HG03378 (cell line): Measurements from ENCODE around the gene HRH2.
"Not testable (repeated sequence)": the region's sequence is repeated elsewhere in the genome, so short reads cannot be mapped to it uniquely, and the experiment has no call there.

Experiments used
- ATAC-seq: cut with Tn5 transposase; IDR thresholded peaks from one replicate; pipeline ENCODE4 v1.9.1; 2021; ENCODE audit warnings: mild to moderate bottlenecking, moderate library complexity; ENCODE audit not compliant: unreplicated experiment

The HRH2 gene

GRCh38 chr5:175657593-175658271, at the start of gene HRH2:
HRH2 (plus strand) TSS chr5:175658071; CDS start chr5:175683234, 25,163 bp downstream.
- ATAC-seq: no peak

GRCh38 chr5:175609526-175609925, 48.3 kb upstream of the HRH2 start:
- ATAC-seq: no peak

- no peak for ATAC-seq
Measured at GRCh38 chr5:175610381-175610780, 47.5 kb upstream of the HRH2 start.

GRCh38 chr5:175610898-175611297, 47.0 kb upstream of the HRH2 start:
- ATAC-seq: no peak

GRCh38 chr5:175614223-175614815, 43.6 kb upstream of the HRH2 start:
- no peak for ATAC-seq

- no peak for ATAC-seq
Measured at GRCh38 chr5:175614861-175615260, 43.0 kb upstream of the HRH2 start.

- ATAC-seq: no peak
Measured at GRCh38 chr5:175616083-175616482, 41.8 kb upstream of the HRH2 start.

GRCh38 chr5:175616527-175616926, 41.3 kb upstream of the HRH2 start:
- ATAC-seq: not testable (repeated sequence)

- ATAC-seq: no peak
Measured at GRCh38 chr5:175617447-175617846, 40.4 kb upstream of the HRH2 start.

GRCh38 chr5:175620527-175620926, 37.3 kb upstream of the HRH2 start:
- ATAC-seq: no peak

- ATAC-seq: no peak
Measured at GRCh38 chr5:175621971-175622370, 35.9 kb upstream of the HRH2 start.

GRCh38 chr5:175623088-175623487, 34.8 kb upstream of the HRH2 start:
- ATAC-seq: no peak

- no peak for ATAC-seq
Measured at GRCh38 chr5:175624316-175624715, 33.6 kb upstream of the HRH2 start.

- ATAC-seq: no peak
Measured at GRCh38 chr5:175627005-175627404, 30.9 kb upstream of the HRH2 start.

- ATAC-seq: no peak
Measured at GRCh38 chr5:175627739-175628138, 30.1 kb upstream of the HRH2 start.

GRCh38 chr5:175628668-175629067, 29.2 kb upstream of the HRH2 start:
- ATAC-seq: no peak

- no peak for ATAC-seq
Measured at GRCh38 chr5:175629261-175629660, 28.6 kb upstream of the HRH2 start.

- ATAC-seq: no peak
Measured at GRCh38 chr5:175629793-175630192, 28.1 kb upstream of the HRH2 start.

- ATAC-seq: no peak
Measured at GRCh38 chr5:175635854-175636584, 21.9 kb upstream of the HRH2 start.

- ATAC-seq: no peak
Measured at GRCh38 chr5:175638305-175638704, 19.6 kb upstream of the HRH2 start.

GRCh38 chr5:175640106-175640775, 17.6 kb upstream of the HRH2 start:
- no peak for ATAC-seq

- ATAC-seq: no peak
Measured at GRCh38 chr5:175642998-175643397, 14.9 kb upstream of the HRH2 start.
